Muscle layer of colon (tissue), 2 donors: ENCODE results near the gene ICA1.

Experiments used
- H3K27ac ChIP-seq: one replicate; pipeline ENCODE4 v1.7.0; 2013; ENCODE audit warnings: low read depth, mild to moderate bottlenecking, low read length, moderate library complexity
- H3K27me3 ChIP-seq, 2 donors: one replicate each; pipeline ENCODE4 v1.7.0; 2013; ENCODE audit warnings: low read length in 2 of 2, mild to moderate bottlenecking in 2 of 2; ENCODE audit not compliant: insufficient read depth in 2 of 2, control insufficient read depth in 1 of 2
- H3K36me3 ChIP-seq: one replicate; pipeline ENCODE4 v1.7.0; 2013; ENCODE audit warnings: mild to moderate bottlenecking, low read length; ENCODE audit not compliant: insufficient read depth
- H3K4me1 ChIP-seq: one replicate; pipeline ENCODE4 v1.7.0; 2013; ENCODE audit warnings: mild to moderate bottlenecking, low read length; ENCODE audit not compliant: insufficient read depth
- H3K4me3 ChIP-seq, 2 donors: one replicate each; pipeline ENCODE4 v1.7.0; 2013; ENCODE audit warnings: low read length in 2 of 2, low read depth in 1 of 2, mild to moderate bottlenecking in 1 of 2, moderate library complexity in 1 of 2
- H3K9ac ChIP-seq: one replicate; pipeline ENCODE4 v1.7.0; 2013; ENCODE audit warnings: low read length
- H3K9me3 ChIP-seq: one replicate; pipeline ENCODE4 v1.7.0; 2013; ENCODE audit warnings: mild to moderate bottlenecking, low read length
- donor health status: abdominal sarcoma.
- donor health status: Adenocarcinoma of cecum.

The ICA1 gene

DNA sequence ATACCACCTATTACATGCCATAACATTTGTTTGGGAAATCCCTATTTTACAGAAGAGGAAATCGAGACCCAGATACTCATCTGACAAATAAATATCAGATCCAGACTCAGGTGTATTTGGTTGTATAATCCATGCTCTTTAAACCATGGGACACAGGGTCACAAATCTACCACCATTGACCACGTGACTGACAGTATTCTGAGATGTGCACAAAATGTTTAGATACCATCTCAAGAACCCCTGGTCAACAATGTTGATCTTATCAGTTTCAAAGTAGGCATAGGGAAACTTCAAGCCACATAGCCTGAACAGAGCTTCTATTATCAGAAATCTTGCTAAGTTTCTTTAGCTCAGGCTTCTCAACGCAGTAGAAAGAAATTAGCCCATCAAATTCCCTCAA, 93.6 kb downstream of the ICA1 start:
- no peak overlapping the region for H3K4me3 ChIP-seq
- no peaks in the 10 kb centered on the region for H3K27me3 ChIP-seq
- H3K9ac ChIP-seq: no peak overlapping the region
- H3K4me1 ChIP-seq: no peaks in the 10 kb centered on the region
- no peaks in the 10 kb centered on the region for H3K9me3 ChIP-seq
- H3K36me3 ChIP-seq: no peaks in the 10 kb centered on the region
- H3K27ac ChIP-seq: no peak overlapping the region

GRCh38 chr7:8165150-8165549, 96.8 kb downstream of the ICA1 start:
- H3K9ac ChIP-seq: no peak overlapping the region
- H3K27ac ChIP-seq: no peak overlapping the region
- H3K36me3 ChIP-seq: no peaks in the 10 kb centered on the region
- no peaks in the 10 kb centered on the region for H3K27me3 ChIP-seq
- H3K4me3 ChIP-seq: no peak overlapping the region
- H3K4me1 ChIP-seq: no peaks in the 10 kb centered on the region
- no peaks in the 10 kb centered on the region for H3K9me3 ChIP-seq

- Histone ChIP-seq H3K9me3 (no peaks in the 10 kb centered on the region), H3K27me3 (no peaks in the 10 kb centered on the region), H3K4me1 (no peaks in the 10 kb centered on the region), H3K4me3 (no peak overlapping the region), H3K9ac (no peak overlapping the region), H3K27ac (no peak overlapping the region), H3K36me3 (no peaks in the 10 kb centered on the region)
These were observed 99.8 kb downstream of the ICA1 start for GRCh38 chr7:8162181-8162580.

GRCh38 chr7:8161364-8161828, 100.6 kb downstream of the ICA1 start:
- Histone ChIP-seq H3K27me3 (no peaks in the 10 kb centered on the region), H3K9ac (no peak overlapping the region), H3K36me3 (no peaks in the 10 kb centered on the region), H3K9me3 (no peaks in the 10 kb centered on the region), H3K4me1 (no peaks in the 10 kb centered on the region), H3K4me3 (no peak overlapping the region), H3K27ac (no peak overlapping the region)

DNA sequence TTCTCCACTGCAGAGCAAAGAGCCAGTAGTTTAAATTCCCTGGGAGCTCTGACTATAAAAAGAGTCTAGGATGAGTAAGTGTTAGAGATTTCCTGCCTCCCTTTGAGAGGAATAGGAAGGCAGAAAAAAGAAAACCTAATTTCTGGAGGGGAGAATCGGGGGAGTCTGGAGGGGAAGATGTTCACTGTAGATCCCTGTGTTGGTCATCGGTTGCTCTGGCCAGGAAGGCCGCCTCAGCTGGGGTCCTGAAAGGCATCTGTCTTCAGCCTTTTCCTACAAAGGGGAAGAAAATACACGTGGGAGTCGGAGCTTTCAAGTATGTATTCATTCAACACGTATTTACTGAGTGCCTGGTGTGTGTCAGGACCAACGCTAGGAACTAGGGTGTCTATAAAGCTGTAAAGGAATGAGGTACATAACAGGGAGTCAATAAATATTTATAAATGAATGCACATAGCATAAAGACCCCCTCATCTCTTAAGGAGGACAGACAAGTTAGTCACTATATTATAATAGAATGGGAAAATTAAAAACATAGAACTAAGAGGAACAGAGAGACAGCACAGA, 101.1 kb downstream of the ICA1 start:
- no peaks in the 10 kb centered on the region for H3K27me3 ChIP-seq
- H3K9ac ChIP-seq: no peak overlapping the region
- H3K36me3 ChIP-seq: no peaks in the 10 kb centered on the region
- H3K4me1 ChIP-seq: no peaks in the 10 kb centered on the region
- no peaks in the 10 kb centered on the region for H3K9me3 ChIP-seq
- H3K27ac ChIP-seq: no peak overlapping the region
- H3K4me3 ChIP-seq: no peak overlapping the region

DNA sequence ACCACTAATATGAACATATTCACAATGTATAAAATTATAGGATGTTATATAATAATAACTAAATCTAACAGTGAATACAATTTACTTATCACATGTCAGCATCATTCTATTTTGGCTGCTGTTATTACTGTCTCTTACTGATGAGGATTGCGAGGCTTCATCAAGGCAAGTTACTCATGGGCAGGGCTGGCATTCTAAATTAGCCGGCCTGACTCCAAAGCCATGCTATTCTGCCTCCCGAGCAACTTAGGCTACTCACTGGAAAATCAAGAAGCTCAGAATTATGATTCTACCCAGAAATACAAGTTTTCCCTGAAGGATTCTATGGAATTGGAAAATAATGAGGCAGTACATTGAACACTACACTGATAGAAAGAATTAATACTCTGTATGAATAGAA, 101.7 kb downstream of the ICA1 start:
- H3K27ac ChIP-seq: no peak overlapping the region
- H3K27me3 ChIP-seq: no peaks in the 10 kb centered on the region
- H3K36me3 ChIP-seq: no peaks in the 10 kb centered on the region
- H3K9ac ChIP-seq: no peak overlapping the region
- H3K4me3 ChIP-seq: no peak overlapping the region
- H3K4me1 ChIP-seq: no peaks in the 10 kb centered on the region
- H3K9me3 ChIP-seq: no peaks in the 10 kb centered on the region

GRCh38 chr7:8159595-8159994, 102.4 kb downstream of the ICA1 start:
- no peaks in the 10 kb centered on the region for H3K27me3 ChIP-seq
- no peak overlapping the region for H3K9ac ChIP-seq
- no peak overlapping the region for H3K27ac ChIP-seq
- no peaks in the 10 kb centered on the region for H3K9me3 ChIP-seq
- H3K36me3 ChIP-seq: no peaks in the 10 kb centered on the region
- no peak overlapping the region for H3K4me3 ChIP-seq
- H3K4me1 ChIP-seq: no peaks in the 10 kb centered on the region

DNA sequence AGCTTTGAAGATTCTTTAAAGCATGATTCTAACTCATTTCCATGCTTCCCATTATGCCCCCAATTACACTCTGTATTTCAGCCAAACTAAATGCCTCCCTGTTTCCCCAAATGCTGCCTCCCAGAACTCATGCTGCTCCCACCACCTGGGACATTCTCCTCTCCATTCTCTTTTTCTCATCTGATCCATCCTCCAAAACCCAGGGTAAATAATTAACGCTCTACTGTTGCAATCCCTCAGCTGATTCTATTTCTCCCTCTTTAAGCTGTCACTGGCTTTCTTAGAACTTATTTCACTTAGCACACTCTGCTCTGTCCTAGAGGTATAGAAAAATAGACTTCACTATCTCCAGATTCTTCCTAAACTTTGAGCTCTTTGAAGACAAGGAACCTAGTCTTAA, 104.7 kb downstream of the ICA1 start:
- Histone ChIP-seq H3K4me3 (no peak overlapping the region), H3K27me3 (no peaks in the 10 kb centered on the region), H3K9ac (no peak overlapping the region), H3K9me3 (no peaks in the 10 kb centered on the region), H3K4me1 (no peaks in the 10 kb centered on the region), H3K36me3 (no peaks in the 10 kb centered on the region), H3K27ac (no peak overlapping the region)

GRCh38 chr7:8155836-8156235, 106.1 kb downstream of the ICA1 start:
- H3K9me3 ChIP-seq: no peaks in the 10 kb centered on the region
- no peak overlapping the region for H3K9ac ChIP-seq
- H3K27me3 ChIP-seq: no peaks in the 10 kb centered on the region
- H3K4me3 ChIP-seq: no peak overlapping the region
- H3K4me1 ChIP-seq: no peaks in the 10 kb centered on the region
- H3K27ac ChIP-seq: no peak overlapping the region
- H3K36me3 ChIP-seq: no peaks in the 10 kb centered on the region

GRCh38 chr7:8154272-8154671, 107.7 kb downstream of the ICA1 start:
- Histone ChIP-seq H3K9me3 (no peaks in the 10 kb centered on the region), H3K27me3 (no peaks in the 10 kb centered on the region), H3K27ac (no peak overlapping the region), H3K4me1 (no peaks in the 10 kb centered on the region), H3K4me3 (no peak overlapping the region), H3K36me3 (no peaks in the 10 kb centered on the region), H3K9ac (no peak overlapping the region)

GRCh38 chr7:8152489-8153192, 109.3 kb downstream of the ICA1 start:
- H3K27ac ChIP-seq: no peak overlapping the region
- H3K9ac ChIP-seq: no peak overlapping the region
- H3K4me3 ChIP-seq: no peak overlapping the region
- no peaks in the 10 kb centered on the region for H3K9me3 ChIP-seq
- no peaks in the 10 kb centered on the region for H3K36me3 ChIP-seq
- H3K4me1 ChIP-seq: no peaks in the 10 kb centered on the region
- no peaks in the 10 kb centered on the region for H3K27me3 ChIP-seq

DNA sequence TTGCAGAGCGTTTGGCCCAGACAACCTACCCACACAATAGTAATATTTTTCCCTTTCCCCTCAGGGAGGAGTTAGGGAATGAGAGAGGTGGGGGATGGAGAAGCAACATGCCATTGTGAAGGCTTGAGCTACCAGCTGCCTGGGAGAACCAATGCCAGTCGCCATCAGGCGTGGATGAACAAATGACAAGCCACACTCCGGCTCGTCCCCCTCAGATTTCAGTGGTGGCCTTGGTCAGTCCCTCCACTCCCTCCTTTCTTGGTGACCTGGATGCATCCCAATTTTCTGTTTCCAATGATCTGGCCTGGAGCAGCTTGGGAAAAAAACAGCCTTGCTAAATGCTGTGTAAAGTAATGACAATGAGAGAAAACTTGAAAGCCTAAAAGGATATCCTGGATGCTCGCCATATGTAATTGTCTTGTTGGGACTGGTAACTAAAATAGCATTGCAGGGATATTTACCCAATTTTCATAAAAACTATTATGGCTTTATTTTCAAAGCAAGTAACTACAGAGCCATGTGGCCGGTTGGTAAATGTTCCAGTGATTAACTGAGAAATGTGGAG, 110.7 kb downstream of the ICA1 start:
- H3K4me1 ChIP-seq: no peaks in the 10 kb centered on the region
- H3K4me3 ChIP-seq: no peak overlapping the region
- H3K36me3 ChIP-seq: no peaks in the 10 kb centered on the region
- H3K9me3 ChIP-seq: no peaks in the 10 kb centered on the region
- H3K27me3 ChIP-seq: no peaks in the 10 kb centered on the region
- H3K9ac ChIP-seq: no peak overlapping the region
- H3K27ac ChIP-seq: no peak overlapping the region
